ENCODE measurements around the gene CCDC88C.

The CCDC88C gene

GRCh38 chr14:91313154-91313850 is 104.3 kb downstream of the CCDC88C start:
- no peaks in the 10 kb centered on the region for H3K79me2 ChIP-seq (ENCODE audit: insufficient read depth, low read depth)
- TF ChIP-seq CTCF (conservative IDR thresholded peaks at IDR 0.05; ENCODE audit: low read depth, low read length) = no peak
- no peaks in the 10 kb centered on the region for H3K27me3 ChIP-seq (ENCODE audit: insufficient read depth, low read depth)
- H3K4me3 ChIP-seq (IDR thresholded peaks at IDR 0.05; ENCODE audit: insufficient read depth, low read depth, low read length) = no peak overlapping the region
- peaks cover 5% of the 10 kb centered on the region for H3K4me1 ChIP-seq (ENCODE audit: low read depth, poor library complexity, severe bottlenecking)
- H3K27ac ChIP-seq = no peak overlapping the region
- H4K20me1 ChIP-seq (ENCODE audit: insufficient read depth) = no peaks in the 10 kb centered on the region
- H3K36me3 ChIP-seq (ENCODE audit: insufficient read depth) = no peaks in the 10 kb centered on the region
- H2AFZ ChIP-seq (ENCODE audit: low read depth) = no peak overlapping the region
- H3K9ac ChIP-seq = no peak overlapping the region
- no peak overlapping the region for H3K4me2 ChIP-seq

GRCh38 chr14:91311284-91311662 is 106.3 kb downstream of the CCDC88C start:
- no peak overlapping the region for H3K4me2 ChIP-seq
- H3K9ac ChIP-seq = no peak overlapping the region
- H3K79me2 ChIP-seq (ENCODE audit: insufficient read depth, low read depth) = no peaks in the 10 kb centered on the region
- no peaks in the 10 kb centered on the region for H3K27me3 ChIP-seq (ENCODE audit: insufficient read depth, low read depth)
- H3K36me3 ChIP-seq (ENCODE audit: insufficient read depth) = no peaks in the 10 kb centered on the region
- H4K20me1 ChIP-seq (ENCODE audit: insufficient read depth) = no peaks in the 10 kb centered on the region
- H3K27ac ChIP-seq = no peak overlapping the region
- H3K4me1 ChIP-seq (ENCODE audit: low read depth, poor library complexity, severe bottlenecking) = no peaks in the 10 kb centered on the region
- TF ChIP-seq CTCF (conservative IDR thresholded peaks at IDR 0.05; ENCODE audit: low read depth, low read length) = no peak
- no peak overlapping the region for H3K4me3 ChIP-seq (IDR thresholded peaks at IDR 0.05; ENCODE audit: insufficient read depth, low read depth, low read length)
- H2AFZ ChIP-seq (ENCODE audit: low read depth) = no peak overlapping the region

- no peak overlapping the region for H2AFZ ChIP-seq (ENCODE audit: low read depth)
- H3K4me3 ChIP-seq (IDR thresholded peaks at IDR 0.05; ENCODE audit: insufficient read depth, low read depth, low read length) = no peak overlapping the region
Observed at GRCh38 chr14:91310606-91311283, 106.9 kb downstream of the CCDC88C start.

GRCh38 chr14:91309756-91310280 is 107.8 kb downstream of the CCDC88C start:
- no peaks in the 10 kb centered on the region for H3K4me1 ChIP-seq (ENCODE audit: low read depth, poor library complexity, severe bottlenecking)
- H3K27me3 ChIP-seq (ENCODE audit: insufficient read depth, low read depth) = no peaks in the 10 kb centered on the region
- no peaks in the 10 kb centered on the region for H3K36me3 ChIP-seq (ENCODE audit: insufficient read depth)
- no peak overlapping the region for H3K27ac ChIP-seq
- H3K79me2 ChIP-seq (ENCODE audit: insufficient read depth, low read depth) = no peaks in the 10 kb centered on the region
- H4K20me1 ChIP-seq (ENCODE audit: insufficient read depth) = no peaks in the 10 kb centered on the region
- no peak overlapping the region for H3K4me2 ChIP-seq
- no peak overlapping the region for H3K4me3 ChIP-seq (IDR thresholded peaks at IDR 0.05; ENCODE audit: insufficient read depth, low read depth, low read length)
- no peak overlapping the region for H2AFZ ChIP-seq (ENCODE audit: low read depth)
- no peak for TF ChIP-seq CTCF (conservative IDR thresholded peaks at IDR 0.05; ENCODE audit: low read depth, low read length)
- no peak overlapping the region for H3K9ac ChIP-seq

More at GRCh38 chr14:91310606-91311283, 106.9 kb downstream of the CCDC88C start:
- Histone ChIP-seq H3K27me3 (ENCODE audit: insufficient read depth, low read depth) (no peaks in the 10 kb centered on the region), H3K27ac (no peak overlapping the region), H4K20me1 (ENCODE audit: insufficient read depth) (no peaks in the 10 kb centered on the region), H3K79me2 (ENCODE audit: insufficient read depth, low read depth) (no peaks in the 10 kb centered on the region), H3K9ac (no peak overlapping the region), H3K4me1 (ENCODE audit: low read depth, poor library complexity, severe bottlenecking) (no peaks in the 10 kb centered on the region), H3K36me3 (ENCODE audit: insufficient read depth) (no peaks in the 10 kb centered on the region), H3K4me2 (no peak overlapping the region)
- TF ChIP-seq CTCF (conservative IDR thresholded peaks at IDR 0.05; ENCODE audit: low read depth, low read length) = no peak

Measured in KMS-11 (cell line).